Stomach (tissue), 4 donors: Measurements from ENCODE around the gene MAEA.

Experiments used
- POLR2A ChIP-seq, 4 donors: fragments of 450-650 bp; IDR thresholded peaks; one replicate each; pipeline ENCODE4 v1.6.1; 2016; ENCODE audit warnings: antibody characterized with exemption in 4 of 4, control low read depth in 2 of 4, mild to moderate bottlenecking in 1 of 4, moderate library complexity in 1 of 4
- TF ChIP-seq, protein P1 (sequence below), 7 experiments: fragments of 450-650 bp in 4 of 7; fragments of 200-600 bp in 3 of 7; sonication (generic) in 3 of 7; IDR thresholded peaks; one replicate each; pipeline ENCODE4 v1.5.1; 2016 to 2019; ENCODE audit warnings: antibody characterized with exemption in 7 of 7, control low read depth in 2 of 7, mild to moderate bottlenecking in 1 of 7

GRCh38 chr4:1369091-1369450 lies 79.4 kb downstream of the MAEA start:
- TF ChIP-seq, protein P1, sequence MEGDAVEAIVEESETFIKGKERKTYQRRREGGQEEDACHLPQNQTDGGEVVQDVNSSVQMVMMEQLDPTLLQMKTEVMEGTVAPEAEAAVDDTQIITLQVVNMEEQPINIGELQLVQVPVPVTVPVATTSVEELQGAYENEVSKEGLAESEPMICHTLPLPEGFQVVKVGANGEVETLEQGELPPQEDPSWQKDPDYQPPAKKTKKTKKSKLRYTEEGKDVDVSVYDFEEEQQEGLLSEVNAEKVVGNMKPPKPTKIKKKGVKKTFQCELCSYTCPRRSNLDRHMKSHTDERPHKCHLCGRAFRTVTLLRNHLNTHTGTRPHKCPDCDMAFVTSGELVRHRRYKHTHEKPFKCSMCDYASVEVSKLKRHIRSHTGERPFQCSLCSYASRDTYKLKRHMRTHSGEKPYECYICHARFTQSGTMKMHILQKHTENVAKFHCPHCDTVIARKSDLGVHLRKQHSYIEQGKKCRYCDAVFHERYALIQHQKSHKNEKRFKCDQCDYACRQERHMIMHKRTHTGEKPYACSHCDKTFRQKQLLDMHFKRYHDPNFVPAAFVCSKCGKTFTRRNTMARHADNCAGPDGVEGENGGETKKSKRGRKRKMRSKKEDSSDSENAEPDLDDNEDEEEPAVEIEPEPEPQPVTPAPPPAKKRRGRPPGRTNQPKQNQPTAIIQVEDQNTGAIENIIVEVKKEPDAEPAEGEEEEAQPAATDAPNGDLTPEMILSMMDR (IDR thresholded peaks at IDR 0.05), result no peak
- no peak for TF ChIP-seq POLR2A (IDR thresholded peaks at IDR 0.05)
